GM18502 (cell line): ENCODE measurements around the gene AMELX.

Experiments used
- ATAC-seq: cut with Tn5 transposase; IDR thresholded peaks from one replicate; pipeline ENCODE4 v1.9.1; 2021; ENCODE audit warnings: mild to moderate bottlenecking; ENCODE audit not compliant: unreplicated experiment, poor library complexity

The AMELX gene

DNA sequence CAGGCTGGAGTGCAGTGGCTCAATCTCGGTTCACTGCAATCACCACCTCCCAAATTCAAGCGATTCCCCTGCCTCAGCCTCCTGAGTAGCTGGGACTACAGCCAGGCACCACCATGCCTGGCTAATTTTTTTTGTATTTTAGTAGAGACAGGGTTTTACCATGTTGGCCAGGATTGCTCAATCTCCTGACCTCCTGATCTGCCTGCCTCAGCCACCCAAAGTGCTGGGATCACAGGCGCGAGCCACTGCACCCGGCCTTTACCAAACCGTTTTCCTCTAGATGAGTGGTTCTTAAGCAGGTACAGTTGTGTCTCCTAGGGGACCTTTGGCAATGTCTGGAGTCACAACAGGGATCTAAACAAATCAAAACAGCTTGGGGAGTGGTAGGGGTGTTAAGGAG, 11.6 kb downstream of the AMELX start:
- no peak for ATAC-seq

DNA sequence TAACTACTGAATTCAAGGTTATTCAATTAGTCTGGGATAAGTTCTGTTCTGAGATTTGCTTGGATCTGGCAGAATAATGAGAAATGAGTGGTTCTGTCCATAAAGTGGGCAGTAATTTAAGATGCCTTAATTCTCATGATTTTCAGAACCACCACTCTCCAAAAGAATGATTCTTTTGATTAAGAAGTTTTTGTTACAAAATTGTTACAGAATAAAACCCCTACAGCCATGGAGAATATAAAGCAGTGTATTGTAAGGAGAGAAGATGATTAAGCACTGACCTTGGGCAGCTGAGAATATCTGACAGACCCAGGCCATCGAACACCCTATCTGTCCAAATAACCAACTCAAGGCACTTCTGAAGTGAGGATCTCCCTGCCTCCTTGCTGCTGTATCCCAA, 12.4 kb downstream of the AMELX start:
- no peak for ATAC-seq

DNA sequence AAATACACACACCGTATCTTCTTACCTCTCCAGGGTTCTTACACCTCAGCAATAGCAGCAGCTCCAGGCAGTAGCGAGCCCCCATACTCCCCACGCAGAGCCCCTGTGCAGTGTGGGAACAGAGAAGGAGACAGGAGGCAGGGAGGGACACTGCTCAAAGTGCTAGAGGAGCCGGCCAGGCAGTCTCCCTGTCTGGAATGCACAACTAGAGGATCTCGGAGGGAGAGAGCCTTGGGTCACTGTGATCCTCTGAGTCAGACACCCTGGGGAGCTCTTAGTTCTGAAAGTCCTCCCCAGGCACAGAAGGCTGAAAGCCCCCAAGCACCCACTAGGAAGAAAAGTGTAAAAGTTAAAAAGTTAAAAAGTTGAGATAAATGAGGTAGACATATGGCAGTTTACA, 16.0 kb downstream of the AMELX start:
- ATAC-seq = no peak

DNA sequence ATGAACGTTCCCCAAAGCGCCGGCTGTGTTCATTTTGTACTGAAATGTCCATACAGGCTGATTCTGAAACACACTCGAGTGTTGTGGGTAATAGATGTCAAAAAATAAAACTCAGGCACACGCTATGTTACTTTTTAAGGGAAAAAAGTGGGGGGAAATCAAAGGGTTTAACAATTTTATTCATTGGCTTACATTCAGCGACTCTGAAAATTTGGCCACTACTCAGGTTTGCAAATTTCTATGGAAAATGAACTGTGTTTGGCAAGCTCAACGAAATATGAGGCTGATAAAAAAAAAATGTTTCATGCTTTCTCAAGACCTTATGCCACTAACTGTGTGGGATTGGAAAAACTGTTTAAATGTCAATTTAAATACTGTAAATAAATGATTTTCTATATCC, 18.5 kb downstream of the AMELX start:
- ATAC-seq = no peak

DNA sequence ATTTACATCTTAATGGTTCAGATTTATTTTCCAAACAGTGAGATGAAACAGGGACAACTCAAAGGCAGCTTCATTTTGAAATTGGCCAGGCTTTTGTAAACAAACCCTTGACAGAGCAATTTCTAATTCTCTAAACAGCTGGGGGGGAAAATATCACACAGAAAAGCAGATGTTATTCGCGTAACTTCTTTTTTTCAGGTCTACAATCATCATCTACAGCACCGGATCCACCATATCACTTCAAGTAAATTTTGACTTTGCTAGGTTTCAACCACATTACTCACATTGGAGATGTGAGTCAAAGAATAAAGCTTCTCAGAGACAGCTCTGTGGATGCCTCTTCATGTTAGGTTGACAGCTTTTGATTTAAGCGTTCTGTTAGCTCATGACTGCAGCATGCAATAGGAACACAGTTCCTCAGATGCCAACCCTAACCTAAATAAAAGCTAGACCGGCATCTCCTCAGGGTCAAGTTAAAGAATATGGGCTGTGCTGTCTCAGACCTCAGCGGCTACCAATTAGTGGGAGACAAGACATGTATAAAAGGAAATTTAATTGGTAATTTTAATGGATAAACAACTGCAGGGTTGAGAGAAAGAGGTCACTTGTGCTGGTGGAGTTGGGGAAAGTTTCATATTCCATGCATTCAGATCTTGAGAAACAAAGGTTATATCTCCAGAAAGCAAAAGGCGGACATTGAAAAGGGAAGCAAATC, 26.8 kb downstream of the AMELX start:
- no peak for ATAC-seq

DNA sequence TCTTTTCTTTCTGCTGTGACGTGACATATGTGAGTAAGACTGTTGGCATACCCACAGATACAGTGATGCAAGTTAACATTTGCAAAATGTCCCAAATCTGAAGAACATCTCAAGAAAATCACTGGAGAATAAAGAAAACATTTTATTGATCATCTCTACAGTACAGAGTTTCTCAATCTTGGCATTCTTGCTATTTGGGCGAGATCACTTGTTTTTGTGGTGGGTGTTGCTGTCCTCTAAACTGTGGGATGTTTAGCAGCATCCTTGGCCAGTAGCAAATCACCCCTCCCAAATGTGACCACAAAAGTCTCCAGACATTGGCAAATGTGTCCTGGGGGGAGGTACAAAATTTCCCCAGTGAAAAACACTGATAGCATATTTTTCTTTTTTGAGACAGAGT, 28.8 kb downstream of the AMELX start:
- ATAC-seq = no peak

DNA sequence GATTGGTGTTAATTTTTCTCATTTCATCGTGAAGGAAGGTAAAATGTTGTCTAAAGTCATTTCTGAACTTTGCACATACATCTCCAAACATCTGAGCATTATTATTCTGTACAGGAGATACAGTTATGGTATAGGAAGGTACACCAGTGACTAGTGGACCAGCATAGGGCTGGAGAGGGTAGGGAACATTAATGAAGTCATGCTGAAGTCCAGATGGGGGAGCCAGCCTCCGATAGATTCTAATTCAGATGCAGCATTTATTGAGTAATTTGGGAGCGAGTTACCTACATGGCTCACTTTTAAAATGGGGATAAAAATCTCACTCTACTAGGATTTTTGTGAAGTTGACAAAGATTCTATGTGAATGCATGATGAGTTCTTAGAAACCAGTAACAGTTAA, 34.9 kb downstream of the AMELX start:
- ATAC-seq = no peak

DNA sequence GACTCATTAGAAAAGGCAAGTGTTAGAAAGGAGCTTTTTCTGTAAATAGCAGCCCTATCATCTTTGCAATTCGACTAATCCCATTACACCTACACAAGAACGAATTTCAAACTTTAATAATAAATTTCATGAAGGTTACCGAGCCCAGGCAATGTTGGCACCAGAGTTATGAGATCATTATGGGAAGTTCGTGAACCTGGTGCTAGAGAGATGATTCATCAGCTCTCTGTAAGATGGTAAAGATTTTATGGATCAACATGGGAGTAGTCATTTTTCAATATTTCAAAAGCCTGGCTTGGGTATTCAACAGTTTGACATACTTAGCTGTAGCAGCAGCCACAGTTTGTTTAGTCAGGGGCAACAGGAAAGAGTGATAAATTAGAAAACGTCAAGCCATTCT, 35.8 kb downstream of the AMELX start:
- no peak for ATAC-seq

DNA sequence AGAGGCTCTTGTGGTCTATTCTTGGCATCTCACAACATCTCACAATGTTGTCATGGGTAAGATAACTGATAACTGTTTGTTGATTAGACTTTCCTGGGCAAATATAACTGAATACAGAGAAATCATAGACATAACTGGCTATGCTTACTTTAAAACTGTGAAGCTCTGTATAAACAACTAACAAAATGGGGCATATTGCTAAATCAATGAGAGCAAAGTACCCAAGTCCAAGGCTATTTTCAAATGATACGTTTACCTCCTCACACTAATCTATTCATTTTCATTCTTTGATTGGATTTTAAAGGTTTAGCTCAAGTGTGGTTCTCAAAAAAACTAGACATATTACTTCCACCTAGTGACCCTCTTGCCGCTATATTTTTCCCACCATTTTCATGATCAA, 38.6 kb downstream of the AMELX start:
- ATAC-seq = no peak

DNA sequence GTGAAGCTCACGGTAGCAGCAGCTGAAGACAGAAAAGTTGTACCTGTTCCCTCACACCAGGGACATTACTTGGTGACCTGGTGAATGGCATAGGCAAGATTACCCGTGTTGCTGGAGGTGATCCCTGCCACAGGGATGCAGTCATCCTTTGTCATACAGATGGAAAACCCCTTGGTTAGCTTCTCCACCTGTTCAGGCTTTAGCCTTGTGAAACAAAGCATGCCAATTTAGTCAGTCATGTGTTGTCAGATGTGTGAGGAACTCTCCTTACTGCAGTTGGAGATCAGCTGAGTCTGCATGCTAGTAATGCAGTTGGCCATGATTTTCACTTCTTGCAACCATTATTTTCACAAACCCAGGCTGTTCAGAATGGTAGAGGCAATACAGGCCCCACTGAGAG, 41.0 kb downstream of the AMELX start:
- no peak for ATAC-seq

DNA sequence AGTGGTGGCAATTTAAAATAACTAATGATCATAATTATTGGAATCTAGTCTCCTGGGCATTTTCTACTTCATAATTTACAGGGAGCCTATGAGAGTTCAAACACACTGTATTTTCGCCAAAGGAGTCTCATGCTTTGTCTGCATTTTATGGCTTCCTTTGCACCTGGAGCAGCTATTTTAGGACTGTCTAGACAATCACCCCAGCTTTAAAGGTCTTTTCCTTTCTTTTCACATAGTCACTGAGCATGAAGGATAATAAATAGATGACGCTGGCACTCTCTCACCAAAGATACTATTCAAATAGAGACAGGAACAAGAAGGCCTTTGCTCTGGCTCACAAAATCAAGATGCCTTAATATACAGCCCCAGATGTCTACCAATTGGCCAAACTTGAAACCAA, 43.0 kb downstream of the AMELX start:
- no peak for ATAC-seq

DNA sequence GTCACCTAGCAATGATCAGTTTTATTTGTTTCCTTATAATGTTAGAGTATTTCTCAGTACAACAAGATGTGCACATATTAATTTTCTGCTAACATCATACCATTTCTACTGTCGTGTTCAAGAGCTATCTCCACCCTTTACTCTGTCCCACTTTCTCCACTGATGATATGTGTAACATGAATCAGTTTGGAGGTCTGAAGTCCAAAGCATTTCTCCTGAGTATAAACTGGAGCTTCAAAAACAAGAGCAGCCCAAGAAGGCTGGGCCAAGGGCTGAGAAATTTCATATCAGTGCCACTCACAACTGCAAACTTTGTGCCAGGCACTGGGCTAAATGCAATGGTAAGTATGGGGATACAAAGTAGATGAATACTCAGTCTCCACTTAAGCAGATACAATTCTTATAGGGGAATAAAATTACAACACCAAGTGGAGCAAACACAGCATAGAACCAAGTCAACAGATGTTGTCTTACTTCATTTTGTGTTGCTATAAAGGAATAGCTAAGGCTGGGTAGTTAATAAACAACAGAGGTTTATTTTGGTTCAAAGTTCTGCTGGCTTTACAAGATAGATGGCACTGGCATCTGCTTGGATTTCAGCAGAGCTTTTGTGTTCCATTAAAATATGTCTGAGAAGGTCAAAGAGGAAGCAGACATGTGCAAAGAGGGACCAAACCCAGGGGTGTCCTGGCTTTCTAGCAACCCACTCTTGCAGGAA, 44.2 kb downstream of the AMELX start:
- ATAC-seq = no peak

DNA sequence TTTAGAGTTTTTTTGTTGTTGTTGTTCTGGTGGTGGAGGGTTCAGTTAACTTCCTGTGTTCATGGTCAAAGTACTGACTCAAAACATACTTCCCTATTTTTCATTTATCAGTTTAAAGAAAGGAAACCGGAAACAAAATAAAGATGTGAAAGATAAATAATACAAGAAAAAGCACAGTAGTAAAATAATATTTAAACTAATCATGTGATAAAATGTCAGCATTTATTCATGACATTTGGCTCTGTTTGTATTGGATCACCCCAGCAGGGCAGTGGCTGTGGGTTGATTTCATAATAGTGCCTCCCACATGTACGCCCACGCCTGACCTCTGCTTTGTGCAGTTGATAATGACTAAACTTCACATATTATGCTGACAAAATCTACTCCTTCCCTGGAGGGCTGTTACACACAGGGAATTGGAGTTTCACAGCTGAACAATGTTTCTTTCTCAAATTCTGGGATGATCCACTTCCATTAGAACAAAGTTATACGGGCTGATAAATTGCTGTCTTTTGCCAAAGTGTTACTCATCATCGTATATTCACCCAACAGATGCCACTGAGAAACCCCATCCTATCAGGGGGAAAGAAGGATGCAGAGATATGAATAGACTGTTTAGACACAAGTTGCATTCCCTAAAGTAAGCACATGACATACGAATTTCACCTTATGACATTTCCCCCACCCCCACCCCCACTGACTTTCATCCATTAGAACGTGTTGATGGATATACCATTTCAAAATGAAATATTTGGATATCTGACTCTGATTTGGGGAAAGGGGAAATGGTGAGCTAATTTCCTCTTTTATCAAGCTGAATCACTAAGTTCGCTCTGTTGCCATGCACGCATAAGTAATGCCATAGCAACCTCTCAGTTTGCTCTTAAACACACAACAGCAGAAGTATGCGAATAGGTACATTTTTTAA, 48.3 kb downstream of the AMELX start:
- ATAC-seq = peak; percentile 90

DNA sequence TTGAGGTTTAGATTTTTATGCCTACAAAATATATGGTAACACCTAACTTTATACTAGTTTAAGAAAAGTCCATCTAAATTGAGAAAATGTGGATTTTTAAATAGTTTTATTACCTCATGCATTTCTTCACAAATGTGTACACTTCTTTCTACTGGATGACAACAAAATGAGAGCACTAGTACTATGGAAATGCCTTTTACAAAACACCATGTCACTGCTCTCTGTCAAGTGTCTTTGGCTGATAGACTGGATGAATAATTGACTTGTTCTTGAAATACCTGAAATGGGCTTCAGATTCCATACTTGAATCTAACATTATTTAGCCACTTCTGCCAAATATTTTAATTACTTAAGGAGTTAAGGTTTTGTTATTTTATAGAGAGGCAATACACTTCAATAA, 49.5 kb downstream of the AMELX start:
- no peak for ATAC-seq

DNA sequence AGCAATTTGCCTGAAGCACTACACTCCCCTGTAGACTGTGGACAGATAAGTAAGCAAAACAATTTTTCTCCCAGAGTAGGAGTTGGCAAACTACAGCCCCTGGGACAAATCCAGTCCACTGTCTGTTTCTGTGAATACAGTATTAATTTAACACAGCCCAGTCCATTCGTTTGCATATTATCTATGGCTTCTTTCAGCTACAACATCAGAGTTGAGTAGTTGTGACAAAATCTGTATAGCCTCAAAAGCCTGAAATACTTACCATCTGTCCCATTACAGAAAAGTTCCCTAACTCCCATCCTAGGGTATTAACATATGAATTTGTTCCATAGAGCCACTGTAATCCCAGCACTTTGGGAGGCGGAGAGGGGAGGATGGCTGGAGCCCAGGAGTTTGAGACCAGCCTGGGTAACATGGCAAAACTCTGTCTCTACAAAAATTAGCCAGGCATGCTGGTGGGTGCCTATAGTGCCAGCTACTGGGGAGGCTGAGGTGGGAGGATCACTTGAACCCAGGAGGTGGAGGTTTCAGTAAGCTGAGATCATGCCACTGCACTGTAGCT, 53.0 kb downstream of the AMELX start:
- no peak for ATAC-seq

DNA sequence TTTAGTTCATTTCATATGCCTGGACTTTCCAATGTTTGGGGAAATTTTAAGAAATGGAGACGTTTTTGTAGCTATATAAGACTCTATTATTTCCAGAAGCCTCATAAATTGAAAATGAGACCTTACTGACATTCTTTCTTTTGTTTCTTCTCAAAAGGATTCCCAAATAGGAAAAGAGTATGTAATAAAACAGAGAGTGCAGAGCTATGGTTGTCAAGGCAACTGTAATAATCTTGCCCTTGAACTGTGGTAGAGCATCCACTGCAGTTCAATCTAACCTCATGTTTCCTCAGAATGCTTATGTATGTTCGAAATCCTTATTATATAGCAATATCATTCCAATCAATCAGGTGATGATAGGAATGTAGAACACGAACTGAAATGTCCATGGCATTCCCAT, 54.1 kb downstream of the AMELX start:
- ATAC-seq = no peak

DNA sequence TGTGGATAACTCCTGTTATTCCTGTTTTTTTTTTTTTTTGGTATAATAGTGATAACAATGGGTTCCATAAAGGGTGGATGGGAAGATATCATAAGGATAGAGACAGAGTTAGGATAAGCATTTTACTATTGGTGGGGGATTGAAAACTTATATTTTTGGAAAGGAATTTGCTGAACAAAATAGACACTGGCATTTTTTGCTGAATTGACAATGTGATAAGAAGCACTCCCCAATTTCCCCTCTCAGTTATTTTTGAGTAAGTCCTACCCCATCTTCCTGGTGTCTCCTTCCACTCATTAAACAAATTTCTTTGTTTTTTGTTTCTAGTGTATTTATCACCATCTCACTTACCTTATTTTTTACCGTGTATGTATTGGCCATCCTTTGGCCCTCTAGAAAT, 55.8 kb downstream of the AMELX start:
- ATAC-seq = no peak

DNA sequence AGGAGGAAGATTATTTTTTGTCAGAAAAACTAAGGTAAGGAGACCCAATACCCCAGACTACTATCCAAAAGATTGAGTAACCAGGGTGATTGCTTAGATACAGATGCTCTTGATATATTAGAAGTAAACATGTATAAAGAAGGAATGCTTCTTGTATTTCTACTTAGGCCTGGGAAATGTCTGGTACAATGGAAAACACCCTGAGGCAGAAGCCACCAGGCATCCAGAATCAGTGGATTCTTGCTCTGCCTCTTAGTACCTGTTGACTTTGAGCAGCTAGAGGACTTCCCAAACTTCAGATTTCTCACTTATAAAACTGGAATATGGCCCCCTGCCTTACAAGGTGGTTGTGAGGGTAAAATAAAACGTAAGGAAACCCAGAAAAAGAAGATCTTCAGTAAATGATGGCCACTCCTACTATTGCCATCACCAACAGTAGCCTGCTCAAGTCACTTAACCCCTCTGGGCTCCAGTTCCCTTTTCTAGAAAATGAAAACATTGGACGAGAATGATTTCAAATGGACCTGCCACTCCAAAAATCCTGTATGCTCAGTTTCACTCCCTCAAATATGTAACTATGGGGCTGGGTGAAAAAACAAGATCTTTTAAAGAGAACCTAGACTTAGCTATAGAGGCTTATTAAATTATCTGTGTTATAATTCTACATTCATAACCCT, 56.6 kb downstream of the AMELX start:
- no peak for ATAC-seq
